Kidney (tissue), 14 donors: ENCODE results near the gene TRAF3IP1. TPM values are rescaled to one million over a fixed set of nuclear protein-coding genes. Genes with fewer than 3 reads are reported as not detected.
"Not testable (repeated sequence)": the region's sequence is repeated elsewhere in the genome, so short reads cannot be mapped to it uniquely, and the experiment has no call there.

ENCODE experiments used
- DNase-seq, 5 donors: peaks; one replicate each; pipeline ENCODE4 v3.0.0-alpha.2; 2013 to 2020
- FAIRE-seq: peaks from 2 replicates; lab custom pipeline; 2012; peaks lifted over from hg19 to GRCh38; lab: Jason Lieb, UNC
- H3K27ac ChIP-seq, 2 donors: one replicate each; pipeline ENCODE4 v1.7.0; 2013; ENCODE audit warnings: low read depth in 2 of 2, low read length in 2 of 2, inconsistent platforms in 1 of 2
- H3K27me3 ChIP-seq: one replicate; pipeline ENCODE4 v1.7.1; 2013; ENCODE audit warnings: low read length, inconsistent platforms; ENCODE audit not compliant: control insufficient read depth, insufficient read depth
- H3K36me3 ChIP-seq, 3 donors: one replicate each; pipeline versions ENCODE4 v1.7.0 to v1.7.1; 2013; ENCODE audit warnings: low read length in 3 of 3, control low read depth in 1 of 3, inconsistent platforms in 1 of 3; ENCODE audit not compliant: insufficient read depth in 3 of 3, control insufficient read depth in 2 of 3
- H3K4me1 ChIP-seq, 3 donors: one replicate each; pipeline versions ENCODE4 v1.7.0 to v1.7.1; 2013; ENCODE audit warnings: low read length in 3 of 3, inconsistent platforms in 1 of 3, low read depth in 1 of 3; ENCODE audit not compliant: control insufficient read depth in 2 of 3, insufficient read depth in 2 of 3
- H3K4me3 ChIP-seq, 3 donors: one replicate each; pipeline versions ENCODE4 v1.7.0 to v1.8.1; 2013; ENCODE audit warnings: low read length in 3 of 3, control low read depth in 1 of 3, inconsistent platforms in 1 of 3
- H3K9ac ChIP-seq, 3 donors: one replicate each; pipeline versions ENCODE4 v1.7.0 to v1.7.1; 2013; ENCODE audit warnings: low read length in 3 of 3, control low read depth in 1 of 3, inconsistent platforms in 1 of 3
- H3K9me3 ChIP-seq, 3 donors: one replicate each; pipeline versions ENCODE4 v1.7.0 to v1.7.1; 2013; ENCODE audit warnings: low read length in 3 of 3, control low read depth in 1 of 3, inconsistent platforms in 1 of 3; ENCODE audit not compliant: control insufficient read depth in 2 of 3, insufficient read depth in 1 of 3
- CTCF ChIP-seq: IDR thresholded peaks from 3 replicates; pipeline ENCODE4 v1.5.1; 2012; ENCODE audit warnings: mild to moderate bottlenecking, moderate library complexity, borderline replicate concordance; ENCODE audit not compliant: insufficient read depth; ENCODE audit errors: extremely low read depth
- intact Hi-C: fragments of 100-400 bp; cut with DNase I; formaldehyde crosslinking; loops from one replicate; pipeline ENCODE4 v1.11.1; 2022
- polyA plus RNA-seq: library from polyadenylated mRNA; stranded (reverse); fragments of 350-450 nt; fragmentation: Illumina TruSeq; extraction: RNeasy Lipid Tissue Mini Kit (QIAGEN cat#74804); gene quantifications from one replicate; pipeline ENCODE4 v1.2.3, GENCODE V29; 2014; ENCODE audit warnings: low read depth, low replicate concordance; ENCODE audit not compliant: insufficient read depth
- total RNA-seq: library from RNA; stranded (reverse); fragmentation: NEBNext Ultra II Directional; extraction: Animal tissue kit (Norgen Biotek cat#: 25700); gene quantifications from one replicate; pipeline ENCODE4 v1.2.1, GENCODE V29; 2021
- donor health status: control.
- donor health status: control.
- donor health status: control.
- donor health status: control.
- donor health status: control.
- donor health status: DM: yes; HTN: yes; CAD: no.
- donor health status: Normal renal cell carcinoma (clear cell type).

The TRAF3IP1 gene
- total and polyA plus RNA-seq, 2 donors from 2014 or later = 6.4 to 24.2 TPM

GRCh38 chr2:238334885-238335284, 14.6 kb downstream of the TRAF3IP1 start:
- TF ChIP-seq CTCF = no peak
- intact Hi-C loops = no loop called here

GRCh38 chr2:238335591-238335990, 15.3 kb downstream of the TRAF3IP1 start:
- intact Hi-C loops, H3K9me3 ChIP-seq, H3K36me3 ChIP-seq, H3K27me3 ChIP-seq, H3K4me3 ChIP-seq, H3K27ac ChIP-seq, H3K9ac ChIP-seq, FAIRE-seq, H3K4me1 ChIP-seq, DNase-seq: not testable (repeated sequence)

More at GRCh38 chr2:238334885-238335284, 14.6 kb downstream of the TRAF3IP1 start:
- DNase-seq = no peak
- no peaks in the 10 kb centered on the region for H3K4me1 ChIP-seq
- no peak for FAIRE-seq
- no peak overlapping the region for H3K27ac ChIP-seq
- H3K36me3 ChIP-seq = peaks cover 0 to 11% (median 7%) of the 10 kb centered on the region in 3 donors
- no peak overlapping the region for H3K4me3 ChIP-seq
- H3K27me3 ChIP-seq = no peaks in the 10 kb centered on the region
- no peaks in the 10 kb centered on the region for H3K9me3 ChIP-seq
- H3K9ac ChIP-seq = no peak overlapping the region

- H3K9ac ChIP-seq = no peak overlapping the region
- H3K4me3 ChIP-seq = no peak overlapping the region
- no peaks in the 10 kb centered on the region for H3K27me3 ChIP-seq
- DNase-seq (no peak), FAIRE-seq (no peak)
- H3K36me3 ChIP-seq = peaks cover 0 to 10% (median 5%) of the 10 kb centered on the region in 3 donors
- H3K4me1 ChIP-seq = no peaks in the 10 kb centered on the region
- H3K9me3 ChIP-seq = no peaks in the 10 kb centered on the region
- no peak for TF ChIP-seq CTCF
- no peak overlapping the region for H3K27ac ChIP-seq
- intact Hi-C loops = no loop called here
These were observed 15.8 kb downstream of the TRAF3IP1 start for GRCh38 chr2:238336151-238336550.

- no peak for TF ChIP-seq CTCF
- Histone ChIP-seq H3K9me3 (no peaks in the 10 kb centered on the region), H3K27ac (no peak overlapping the region), H3K4me3 (no peak overlapping the region), H3K9ac (no peak overlapping the region), H3K27me3 (no peaks in the 10 kb centered on the region), H3K36me3 (peaks cover 0 to 10% (median 5%) of the 10 kb centered on the region in 3 donors), H3K4me1 (no peaks in the 10 kb centered on the region)
- no peak for DNase-seq
- intact Hi-C loops = no loop called here
- FAIRE-seq = no peak
These were observed 16.6 kb downstream of the TRAF3IP1 start for GRCh38 chr2:238336793-238337444.
